Measurements from ENCODE around the gene AQP10. TPM values are rescaled to one million over a fixed set of nuclear protein-coding genes. Genes with fewer than 3 reads are reported as not detected.
"Not testable (repeated sequence)": the region's sequence is repeated elsewhere in the genome, so short reads cannot be mapped to it uniquely, and the experiment has no call there.

The AQP10 gene
- total and polyA plus RNA-seq, 2 donors (not counting 1 experiment from before 2014, with no cell fraction given), result not detected

DNA sequence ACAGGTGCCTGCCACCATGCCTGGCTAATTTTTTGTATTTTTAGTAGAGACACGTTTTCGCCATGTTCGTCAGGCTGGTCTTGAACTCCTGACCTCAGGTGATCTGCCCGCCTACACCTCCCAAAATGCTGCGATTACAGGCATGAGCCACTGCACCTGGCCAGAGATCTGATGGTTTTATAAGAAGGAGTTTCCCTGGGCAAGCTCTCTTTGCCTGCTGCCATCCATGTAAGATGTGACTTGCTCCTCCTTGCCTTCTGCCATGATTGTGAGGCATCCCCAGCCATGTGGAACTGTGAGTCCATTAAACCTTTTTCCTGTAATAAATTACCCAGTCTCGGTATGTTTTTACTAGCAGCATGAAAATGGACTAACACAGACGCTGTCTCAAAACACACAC, 11.8 kb upstream of the AQP10 start:
- H3K9ac ChIP-seq (ENCODE audit: insufficient read depth, low read length); H3K36me3 ChIP-seq (ENCODE audit: control insufficient read depth, insufficient read depth, low read length); H3K4me1 ChIP-seq (ENCODE audit: control insufficient read depth, extremely low read depth, insufficient read depth, low read length); H3K9me3 ChIP-seq (ENCODE audit: control insufficient read depth, insufficient read depth, low read depth, low read length); H3K4me3 ChIP-seq (replicated peaks in 1 of 4; ENCODE audit: control extremely low read depth in 1 of 4, insufficient read depth in 1 of 4, low read depth in 3 of 4, low read length in 4 of 4); H2AFZ ChIP-seq (ENCODE audit: low read length); H3K27me3 ChIP-seq (ENCODE audit: control insufficient read depth, insufficient read depth, low read length); DNase-seq (ENCODE audit: low read depth in 2 of 2); H3K4me2 ChIP-seq (ENCODE audit: extremely low read depth, insufficient read depth, low read length); H3K27ac ChIP-seq (ENCODE audit: insufficient read depth, low read length); H4K20me1 ChIP-seq (ENCODE audit: control insufficient read depth, extremely low read depth, insufficient read depth, low read length); H3K79me2 ChIP-seq (ENCODE audit: control insufficient read depth, insufficient read depth, low read length): not testable (repeated sequence)

- not testable (repeated sequence) for H3K79me2 ChIP-seq (ENCODE audit: control insufficient read depth, insufficient read depth, low read length); H3K4me2 ChIP-seq (ENCODE audit: extremely low read depth, insufficient read depth, low read length); DNase-seq (ENCODE audit: low read depth in 2 of 2); H3K9ac ChIP-seq (ENCODE audit: insufficient read depth, low read length); H3K9me3 ChIP-seq (ENCODE audit: control insufficient read depth, insufficient read depth, low read depth, low read length); H3K4me1 ChIP-seq (ENCODE audit: control insufficient read depth, extremely low read depth, insufficient read depth, low read length); H3K4me3 ChIP-seq (replicated peaks in 1 of 4; ENCODE audit: control extremely low read depth in 1 of 4, insufficient read depth in 1 of 4, low read depth in 3 of 4, low read length in 4 of 4); H3K27ac ChIP-seq (ENCODE audit: insufficient read depth, low read length); H3K36me3 ChIP-seq (ENCODE audit: control insufficient read depth, insufficient read depth, low read length); H2AFZ ChIP-seq (ENCODE audit: low read length); H4K20me1 ChIP-seq (ENCODE audit: control insufficient read depth, extremely low read depth, insufficient read depth, low read length); H3K27me3 ChIP-seq (ENCODE audit: control insufficient read depth, insufficient read depth, low read length)
These were observed 8.4 kb upstream of the AQP10 start for GRCh38 chr1:154312229-154313065.

- TF ChIP-seq EZH2 (IDR thresholded peaks at IDR 0.05; ENCODE audit: low read length, missing control alignments), result no peak
- TF ChIP-seq, protein P1, sequence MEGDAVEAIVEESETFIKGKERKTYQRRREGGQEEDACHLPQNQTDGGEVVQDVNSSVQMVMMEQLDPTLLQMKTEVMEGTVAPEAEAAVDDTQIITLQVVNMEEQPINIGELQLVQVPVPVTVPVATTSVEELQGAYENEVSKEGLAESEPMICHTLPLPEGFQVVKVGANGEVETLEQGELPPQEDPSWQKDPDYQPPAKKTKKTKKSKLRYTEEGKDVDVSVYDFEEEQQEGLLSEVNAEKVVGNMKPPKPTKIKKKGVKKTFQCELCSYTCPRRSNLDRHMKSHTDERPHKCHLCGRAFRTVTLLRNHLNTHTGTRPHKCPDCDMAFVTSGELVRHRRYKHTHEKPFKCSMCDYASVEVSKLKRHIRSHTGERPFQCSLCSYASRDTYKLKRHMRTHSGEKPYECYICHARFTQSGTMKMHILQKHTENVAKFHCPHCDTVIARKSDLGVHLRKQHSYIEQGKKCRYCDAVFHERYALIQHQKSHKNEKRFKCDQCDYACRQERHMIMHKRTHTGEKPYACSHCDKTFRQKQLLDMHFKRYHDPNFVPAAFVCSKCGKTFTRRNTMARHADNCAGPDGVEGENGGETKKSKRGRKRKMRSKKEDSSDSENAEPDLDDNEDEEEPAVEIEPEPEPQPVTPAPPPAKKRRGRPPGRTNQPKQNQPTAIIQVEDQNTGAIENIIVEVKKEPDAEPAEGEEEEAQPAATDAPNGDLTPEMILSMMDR (conservative IDR thresholded peaks at IDR 0.05 in 1 of 2, IDR thresholded peaks at IDR 0.05 in 1 of 2; ENCODE audit: low read depth in 1 of 2, low read length in 2 of 2), result no peak
- H3K27me3 ChIP-seq (ENCODE audit: control insufficient read depth, insufficient read depth, low read length), result no peaks in the 10 kb centered on the region
- H3K36me3 ChIP-seq (ENCODE audit: control insufficient read depth, insufficient read depth, low read length), result no peaks in the 10 kb centered on the region
- no peak for DNase-seq (ENCODE audit: low read depth in 2 of 2)
- H3K79me2 ChIP-seq (ENCODE audit: control insufficient read depth, insufficient read depth, low read length), result no peaks in the 10 kb centered on the region
- no peak overlapping the region for H3K4me2 ChIP-seq (ENCODE audit: extremely low read depth, insufficient read depth, low read length)
- no peak overlapping the region for H3K27ac ChIP-seq (ENCODE audit: insufficient read depth, low read length)
- no peaks in the 10 kb centered on the region for H4K20me1 ChIP-seq (ENCODE audit: control insufficient read depth, extremely low read depth, insufficient read depth, low read length)
- no peak overlapping the region for H3K9ac ChIP-seq (ENCODE audit: insufficient read depth, low read length)
- H2AFZ ChIP-seq (ENCODE audit: low read length), result no peak overlapping the region
- H3K4me1 ChIP-seq (ENCODE audit: control insufficient read depth, extremely low read depth, insufficient read depth, low read length), result no peaks in the 10 kb centered on the region
- H3K4me3 ChIP-seq (replicated peaks in 1 of 4; ENCODE audit: control extremely low read depth in 1 of 4, insufficient read depth in 1 of 4, low read depth in 3 of 4, low read length in 4 of 4), result no peak overlapping the region
- no peaks in the 10 kb centered on the region for H3K9me3 ChIP-seq (ENCODE audit: control insufficient read depth, insufficient read depth, low read depth, low read length)
These were observed 7.9 kb upstream of the AQP10 start for GRCh38 chr1:154313066-154313356.

- H3K4me3 ChIP-seq (replicated peaks in 1 of 4; ENCODE audit: control extremely low read depth in 1 of 4, insufficient read depth in 1 of 4, low read depth in 3 of 4, low read length in 4 of 4); H3K4me1 ChIP-seq (ENCODE audit: control insufficient read depth, extremely low read depth, insufficient read depth, low read length); H4K20me1 ChIP-seq (ENCODE audit: control insufficient read depth, extremely low read depth, insufficient read depth, low read length); H3K36me3 ChIP-seq (ENCODE audit: control insufficient read depth, insufficient read depth, low read length); H3K9ac ChIP-seq (ENCODE audit: insufficient read depth, low read length); H3K4me2 ChIP-seq (ENCODE audit: extremely low read depth, insufficient read depth, low read length); H3K9me3 ChIP-seq (ENCODE audit: control insufficient read depth, insufficient read depth, low read depth, low read length); H3K27ac ChIP-seq (ENCODE audit: insufficient read depth, low read length); H3K27me3 ChIP-seq (ENCODE audit: control insufficient read depth, insufficient read depth, low read length); H3K79me2 ChIP-seq (ENCODE audit: control insufficient read depth, insufficient read depth, low read length); H2AFZ ChIP-seq (ENCODE audit: low read length); DNase-seq (ENCODE audit: low read depth in 2 of 2): not testable (repeated sequence)
These were observed 6.7 kb upstream of the AQP10 start for GRCh38 chr1:154314226-154314625.

Data from fibroblast of lung (primary cell).